AG04450 (cell line): ENCODE results near the gene MMAB. TPM values are rescaled to one million over a fixed set of nuclear protein-coding genes. Genes with fewer than 3 reads are reported as not detected.

Experiments
- CTCF ChIA-PET: fragments of 300-600, 350-600 bp; formaldehyde crosslinking; extraction: SDS; loops from one replicate; lab custom pipeline; 2022; ENCODE audit warnings: antibody characterized with exemption, inconsistent platforms; lab: Charles Lee
- POLR2A ChIA-PET: fragments of 350-600 bp; formaldehyde crosslinking; extraction: SDS; loops from one replicate; lab custom pipeline; 2021; ENCODE audit warnings: antibody characterized with exemption, inconsistent platforms; lab: Yijun Ruan, JAX
- DNase-seq: peaks from one replicate; pipeline ENCODE4 v3.0.0-alpha.2; 2011; ENCODE audit warnings: low read depth, low spot score
- H3K27ac ChIP-seq: one replicate; pipeline ENCODE4 v1.5.1; 2012; ENCODE audit warnings: low read depth, low read length, control low read depth
- H3K27me3 ChIP-seq: one replicate; pipeline ENCODE4 v1.6.0; 2012; ENCODE audit warnings: low read length; ENCODE audit not compliant: control insufficient read depth, insufficient read depth
- H3K4me3 ChIP-seq: 2 replicates; pipeline ENCODE4 v1.5.1; 2011; ENCODE audit warnings: mild to moderate bottlenecking, low read depth, low read length, control low read depth
- H3K9me3 ChIP-seq: 2 replicates; pipeline ENCODE4 v1.5.1; 2012; ENCODE audit warnings: low read length; ENCODE audit not compliant: control insufficient read depth, insufficient read depth
- CTCF ChIP-seq: IDR thresholded peaks from 2 replicates; pipeline ENCODE4 v1.5.1; 2011; ENCODE audit warnings: low read depth, low read length, control low read depth, inconsistent platforms
- polyA plus RNA-seq: library from polyadenylated mRNA; depleted of rRNA; stranded (reverse); fragments of >200 nt; gene quantifications from 2 replicates; pipeline ENCODE4 v1.2.3, GENCODE V29; 2011

MMAB gene
- polyA plus RNA-seq, 1 experiment = 13.0 TPM

- H3K27ac ChIP-seq = no peak overlapping the region
- no peak overlapping the region for H3K4me3 ChIP-seq
- H3K9me3 ChIP-seq = no peaks in the 10 kb centered on the region
- H3K27me3 ChIP-seq = peaks cover 41% of the 10 kb centered on the region
- ChIA-PET CTCF (interaction anchor here (1.1 kb wide), 1 partner anchor 222 kb away, joined by 6 read pairs; no protein-coding TSS in a partner anchor), POLR2A (no interaction called here)
- no peak for TF ChIP-seq CTCF
- DNase-seq = no peak
These were observed 19.8 kb downstream of the MMAB start for GRCh38 chr12:109553483-109553882.

- Histone ChIP-seq H3K27me3 (peaks cover 44% of the 10 kb centered on the region), H3K4me3 (no peak overlapping the region), H3K27ac (no peak overlapping the region), H3K9me3 (no peaks in the 10 kb centered on the region)
- no peak for DNase-seq
- POLR2A ChIA-PET = no interaction called here
- no peak for TF ChIP-seq CTCF
- CTCF ChIA-PET = interaction anchor here (0.6 to 1.6 kb wide), 3 partner anchors 34 to 336 kb away, joined by 4 to 7 read pairs (median 6); no protein-coding TSS in a partner anchor
These were observed 20.3 kb downstream of the MMAB start for GRCh38 chr12:109552971-109553370.

GRCh38 chr12:109551108-109551507 lies 22.2 kb downstream of the MMAB start:
- Histone ChIP-seq H3K27me3 (peaks cover 44% of the 10 kb centered on the region), H3K4me3 (no peak overlapping the region), H3K9me3 (no peaks in the 10 kb centered on the region; the same call in 1 of the 2 replicates), H3K27ac (no peak overlapping the region)
- no peak for TF ChIP-seq CTCF
- ChIA-PET POLR2A (no interaction called here), CTCF (interaction anchor here (0.8 kb wide), 1 partner anchor 224 kb away, joined by 3 read pairs; no protein-coding TSS in a partner anchor)
- DNase-seq = no peak

- no peak overlapping the region for H3K27ac ChIP-seq
- no peak overlapping the region for H3K4me3 ChIP-seq
- TF ChIP-seq CTCF = no peak
- DNase-seq = no peak
- no peaks in the 10 kb centered on the region; the same call in 1 of the 2 replicates for H3K9me3 ChIP-seq
- peaks cover 41% of the 10 kb centered on the region for H3K27me3 ChIP-seq
- ChIA-PET POLR2A (interaction anchor here (0.7 kb wide), 1 partner anchor 245 kb away, joined by 6 read pairs; no protein-coding TSS in a partner anchor), CTCF (no interaction called here)
These were observed 23.0 kb downstream of the MMAB start for GRCh38 chr12:109550281-109550680.

- ChIA-PET CTCF (interaction anchor here (0.7 to 1.0 kb wide), 2 partner anchors 31 to 174 kb away, joined by 4 to 5 read pairs; no protein-coding TSS in a partner anchor), POLR2A (interaction anchor here (0.7 kb wide), 1 partner anchor 245 kb away, joined by 6 read pairs; no protein-coding TSS in a partner anchor)
- no peak for TF ChIP-seq CTCF
- Histone ChIP-seq H3K9me3 (no peaks in the 10 kb centered on the region; the same call in 1 of the 2 replicates), H3K27me3 (peaks cover 39% of the 10 kb centered on the region), H3K27ac (no peak overlapping the region), H3K4me3 (no peak overlapping the region)
- no peak for DNase-seq
These were observed 23.6 kb downstream of the MMAB start for GRCh38 chr12:109549613-109550270.
